Stimulated activated effector memory CD8-positive, alpha-beta T cell treated with anti-CD3 and anti-CD28 coated beads, Interleukin-12 subunit alpha, Interleukin-12 subunit beta, amount 100 ng/mL, for 72 hours (primary cell): Measurements from ENCODE around the gene SFT2D3.

Source experiments
- ATAC-seq: fragments of 150-1000 bp; cut with Tn5 transposase; 2 replicates; pipeline ENCODE4 v1.10.0; 2021
- DNase-seq, 2 donors: peaks; one replicate each; pipeline ENCODE4 v3.0.0; 2021 to 2022; ENCODE audit warnings: low spot score in 2 of 2
- H3K27ac Mint-ChIP-seq: one replicate; pipeline ENCODE4 v1.8.0; 2022; ENCODE audit warnings: mild to moderate bottlenecking, mixed read lengths
- H3K36me3 Mint-ChIP-seq: one replicate; pipeline ENCODE4 v1.8.0; 2022; ENCODE audit warnings: mild to moderate bottlenecking, mixed read lengths
- H3K4me1 Mint-ChIP-seq: one replicate; pipeline ENCODE4 v1.8.0; 2022; ENCODE audit warnings: mixed read lengths
- H3K4me3 Mint-ChIP-seq: one replicate; pipeline ENCODE4 v1.8.0; 2022; ENCODE audit warnings: mild to moderate bottlenecking, mixed read lengths
- H3K9me3 Mint-ChIP-seq: one replicate; pipeline ENCODE4 v1.8.0; 2022; ENCODE audit warnings: mixed read lengths

SFT2D3 gene

GRCh38 chr2:127701193-127701650, at the start of gene SFT2D3:
TSS of gene SFT2D3 (plus strand) at chr2:127701497. CDS start at chr2:127701529, 32 bp downstream.
- peak; percentile 81 to 94 for DNase-seq
- Mint-ChIP-seq H3K4me3 (peak within 1 kb of the TSS; percentile 88), H3K36me3 (peaks cover 55% of the 10 kb centered on the region), H3K27ac (peak within 1 kb of the TSS; percentile 94), H3K9me3 (no peaks in the 10 kb centered on the region), H3K4me1 (peaks cover 22% of the 10 kb centered on the region)
- ATAC-seq: peak; percentile 87

GRCh38 chr2:127651971-127652550, 49.2 kb upstream of the SFT2D3 start:
- H3K27ac Mint-ChIP-seq: no peak overlapping the region
- ATAC-seq: no peak
- no peaks in the 10 kb centered on the region for H3K9me3 Mint-ChIP-seq
- no peaks in the 10 kb centered on the region for H3K36me3 Mint-ChIP-seq
- H3K4me1 Mint-ChIP-seq: peaks cover 26% of the 10 kb centered on the region
- no peak for DNase-seq
- H3K4me3 Mint-ChIP-seq: no peak overlapping the region

GRCh38 chr2:127652786-127653357, 48.4 kb upstream of the SFT2D3 start:
- H3K4me3 Mint-ChIP-seq: no peak overlapping the region
- no peak overlapping the region for H3K27ac Mint-ChIP-seq
- peaks cover 26% of the 10 kb centered on the region for H3K4me1 Mint-ChIP-seq
- H3K36me3 Mint-ChIP-seq: no peaks in the 10 kb centered on the region
- no peak for ATAC-seq
- DNase-seq: no peak
- H3K9me3 Mint-ChIP-seq: no peaks in the 10 kb centered on the region

- Mint-ChIP-seq H3K4me3 (no peak overlapping the region), H3K36me3 (no peaks in the 10 kb centered on the region), H3K9me3 (no peaks in the 10 kb centered on the region)
Measured at GRCh38 chr2:127653421-127654083, 47.7 kb upstream of the SFT2D3 start.

GRCh38 chr2:127654084-127654837, 47.0 kb upstream of the SFT2D3 start:
- Mint-ChIP-seq H3K4me3 (no peak overlapping the region), H3K27ac (no peak overlapping the region), H3K9me3 (no peaks in the 10 kb centered on the region), H3K4me1 (peaks cover 17% of the 10 kb centered on the region), H3K36me3 (no peaks in the 10 kb centered on the region)
- ATAC-seq (no peak), DNase-seq (no peak)

More at GRCh38 chr2:127653421-127654083, 47.7 kb upstream of the SFT2D3 start:
- DNase-seq (no peak), ATAC-seq (no peak)
- H3K27ac Mint-ChIP-seq: no peak overlapping the region
- peaks cover 24% of the 10 kb centered on the region for H3K4me1 Mint-ChIP-seq

GRCh38 chr2:127654838-127655175, 46.5 kb upstream of the SFT2D3 start:
- Mint-ChIP-seq H3K9me3 (no peaks in the 10 kb centered on the region), H3K4me1 (peaks cover 11% of the 10 kb centered on the region), H3K36me3 (no peaks in the 10 kb centered on the region), H3K27ac (no peak overlapping the region), H3K4me3 (no peak overlapping the region)
- DNase-seq: no peak
- no peak for ATAC-seq

- no peak for DNase-seq
Measured at GRCh38 chr2:127655209-127656073, 45.9 kb upstream of the SFT2D3 start.

GRCh38 chr2:127656569-127657231, 44.6 kb upstream of the SFT2D3 start:
- Mint-ChIP-seq H3K27ac (no peak overlapping the region), H3K9me3 (no peaks in the 10 kb centered on the region), H3K4me3 (no peak overlapping the region), H3K4me1 (peaks cover 10% of the 10 kb centered on the region), H3K36me3 (no peaks in the 10 kb centered on the region)
- no peak for DNase-seq
- no peak for ATAC-seq

More at GRCh38 chr2:127655209-127656073, 45.9 kb upstream of the SFT2D3 start:
- Mint-ChIP-seq H3K27ac (no peak overlapping the region), H3K4me1 (peaks cover 10% of the 10 kb centered on the region), H3K4me3 (no peak overlapping the region), H3K36me3 (no peaks in the 10 kb centered on the region), H3K9me3 (no peaks in the 10 kb centered on the region)
- no peak for ATAC-seq

- Mint-ChIP-seq H3K9me3 (no peaks in the 10 kb centered on the region), H3K27ac (no peak overlapping the region), H3K36me3 (no peaks in the 10 kb centered on the region), H3K4me1 (peaks cover 10% of the 10 kb centered on the region), H3K4me3 (no peak overlapping the region)
- ATAC-seq (no peak), DNase-seq (no peak)
Measured at GRCh38 chr2:127657232-127657595, 44.1 kb upstream of the SFT2D3 start.

- H3K27ac Mint-ChIP-seq: no peak overlapping the region
- peaks cover 5% of the 10 kb centered on the region for H3K4me1 Mint-ChIP-seq
- no peaks in the 10 kb centered on the region for H3K36me3 Mint-ChIP-seq
- ATAC-seq (no peak), DNase-seq (no peak)
- H3K4me3 Mint-ChIP-seq: no peak overlapping the region
- no peaks in the 10 kb centered on the region for H3K9me3 Mint-ChIP-seq
Measured at GRCh38 chr2:127658146-127658545, 43.2 kb upstream of the SFT2D3 start.

GRCh38 chr2:127658641-127659407, 42.5 kb upstream of the SFT2D3 start:
- DNase-seq (no peak), ATAC-seq (no peak)
- Mint-ChIP-seq H3K4me3 (no peak overlapping the region), H3K36me3 (no peaks in the 10 kb centered on the region), H3K9me3 (no peaks in the 10 kb centered on the region), H3K27ac (no peak overlapping the region), H3K4me1 (peaks cover 6% of the 10 kb centered on the region)

- ATAC-seq: no peak
- DNase-seq: no peak
- Mint-ChIP-seq H3K9me3 (no peaks in the 10 kb centered on the region), H3K4me1 (peaks cover 7% of the 10 kb centered on the region), H3K27ac (no peak overlapping the region), H3K4me3 (no peak overlapping the region), H3K36me3 (no peaks in the 10 kb centered on the region)
Measured at GRCh38 chr2:127659408-127660290, 41.6 kb upstream of the SFT2D3 start.

GRCh38 chr2:127660291-127660578, 41.1 kb upstream of the SFT2D3 start:
- no peak overlapping the region for H3K4me3 Mint-ChIP-seq
- DNase-seq (no peak), ATAC-seq (no peak)
- peaks cover 7% of the 10 kb centered on the region for H3K4me1 Mint-ChIP-seq
- no peak overlapping the region for H3K27ac Mint-ChIP-seq
- H3K36me3 Mint-ChIP-seq: no peaks in the 10 kb centered on the region
- H3K9me3 Mint-ChIP-seq: no peaks in the 10 kb centered on the region
